Measurements from ENCODE around the gene STXBP5.

GRCh38 chr6:147297124-147297523 lies 92.9 kb downstream of the STXBP5 start:
- TF ChIP-seq TAF1 (IDR thresholded peaks at IDR 0.05; ENCODE audit: borderline replicate concordance, low read depth, low read length) = no peak
- no peak for TF ChIP-seq POLR2A (IDR thresholded peaks at IDR 0.05; ENCODE audit: low read depth, low read length)

Measured in GM12892 (cell line).